ENCODE data around the gene NXNL2.

GRCh38 chr9:88511906-88512305 lies 23.1 kb upstream of the NXNL2 start:
- TF ChIP-seq ZNF70 (CRISPR knock-in tag; IDR thresholded peaks at IDR 0.05) (no peak), ZFP3 (CRISPR knock-in tag; IDR thresholded peaks at IDR 0.05) (no peak), BACH2 (CRISPR knock-in tag; IDR thresholded peaks at IDR 0.05; ENCODE audit: borderline replicate concordance) (no peak), PPARA (CRISPR knock-in tag; IDR thresholded peaks at IDR 0.05; ENCODE audit: borderline replicate concordance) (no peak)
